Measurements from ENCODE around the gene KCP. TPM values are rescaled to one million over a fixed set of nuclear protein-coding genes. Genes with fewer than 3 reads are reported as not detected.

KCP gene
- polyA plus RNA-seq, 3 donors = 0.26 to 2.0 (median 1.5) TPM

- H3K27ac ChIP-seq (ENCODE audit: low read depth, low read length) = no peak overlapping the region
- 77 to 97% (median 91%) methylated on average over 12 to 13 of the region's 13 CpGs for WGBS, 3 donors
These were observed 70.7 kb downstream of the KCP start for GRCh38 chr7:128839751-128840177.

- WGBS, 3 donors = 91 to 94% (median 92%) methylated on average over 17 of the region's 17 CpGs
These were observed 71.4 kb downstream of the KCP start for GRCh38 chr7:128838981-128839731.

GRCh38 chr7:128838109-128838779 lies 72.3 kb downstream of the KCP start:
- WGBS, 3 donors = 92 to 95% (median 93%) methylated on average over 22 of the region's 22 CpGs
- H3K27ac ChIP-seq (ENCODE audit: low read depth, low read length) = no peak overlapping the region

More at GRCh38 chr7:128838981-128839731, 71.4 kb downstream of the KCP start:
- H3K27ac ChIP-seq (ENCODE audit: low read depth, low read length) = no peak overlapping the region

GRCh38 chr7:128837521-128837921 lies 73.0 kb downstream of the KCP start:
- no peak overlapping the region for H3K27ac ChIP-seq (ENCODE audit: low read depth, low read length)
- 95% methylated on average over 16 of the region's 16 CpGs for WGBS, 3 donors

DNA sequence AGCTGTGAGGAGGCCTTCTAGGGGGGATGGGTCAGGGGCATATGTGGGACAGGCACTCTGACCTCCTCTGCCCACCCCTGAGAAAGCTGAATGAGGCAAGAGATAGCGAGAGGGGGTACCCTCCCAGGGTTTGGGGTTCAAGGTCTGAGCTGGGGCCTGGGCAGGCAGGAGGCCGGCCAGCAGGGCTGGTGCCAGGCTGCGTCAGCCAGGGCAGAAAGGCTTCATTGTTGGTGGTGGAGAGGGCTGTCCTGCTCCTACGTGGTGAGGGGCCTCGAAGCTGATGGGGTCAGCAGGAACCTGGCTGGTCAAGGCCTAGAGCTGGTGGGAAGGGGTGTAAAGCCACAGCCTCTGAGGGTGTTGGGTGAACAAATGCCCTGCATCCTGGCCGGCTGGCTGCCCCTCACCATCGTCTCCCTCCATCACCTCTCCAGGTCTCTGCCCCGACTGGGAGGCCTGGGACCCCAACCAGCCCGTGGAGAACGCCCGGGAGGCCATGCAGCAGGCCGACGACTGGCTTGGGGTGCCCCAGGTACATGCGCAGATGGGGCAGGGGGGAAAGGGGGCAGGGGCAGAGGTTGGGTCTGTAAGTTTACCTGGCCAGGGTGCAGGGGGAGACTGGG lies 73.7 kb downstream of the KCP start:
- WGBS, 3 donors = 86 to 96% (median 93%) methylated on average over 13 to 14 of the region's 14 CpGs
- no peak overlapping the region for H3K27ac ChIP-seq (ENCODE audit: low read depth, low read length)

GRCh38 chr7:128835790-128836641 lies 74.5 kb downstream of the KCP start:
- H3K27ac ChIP-seq (ENCODE audit: low read depth, low read length) = no peak overlapping the region
- 67 to 71% (median 69%) methylated on average over 14 of the region's 14 CpGs for WGBS, 3 donors

DNA sequence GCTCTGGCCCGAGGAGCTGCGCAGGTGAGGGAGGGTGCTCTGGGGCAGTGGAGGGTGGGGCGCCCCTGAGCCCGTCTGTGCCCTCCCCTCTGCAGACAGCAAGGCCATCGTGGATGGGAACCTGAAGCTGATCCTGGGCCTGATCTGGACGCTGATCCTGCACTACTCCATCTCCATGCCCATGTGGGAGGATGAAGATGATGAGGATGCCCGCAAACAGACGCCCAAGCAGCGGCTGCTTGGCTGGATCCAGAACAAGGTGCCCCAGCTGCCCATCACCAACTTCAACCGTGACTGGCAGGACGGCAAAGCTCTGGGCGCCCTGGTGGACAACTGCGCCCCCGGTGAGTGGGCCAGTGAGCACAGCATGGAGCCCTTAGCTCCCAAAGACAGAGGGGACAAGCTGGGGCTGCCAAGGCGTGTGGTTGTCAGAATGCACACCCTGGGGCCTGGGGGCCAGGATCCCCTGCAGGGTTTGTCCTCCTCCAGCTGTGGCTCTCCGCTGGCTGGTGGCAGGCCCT lies 75.2 kb downstream of the KCP start:
- WGBS, 3 donors = 84 to 94% (median 88%) methylated on average over 16 of the region's 16 CpGs
- no peak overlapping the region for H3K27ac ChIP-seq (ENCODE audit: low read depth, low read length)

DNA sequence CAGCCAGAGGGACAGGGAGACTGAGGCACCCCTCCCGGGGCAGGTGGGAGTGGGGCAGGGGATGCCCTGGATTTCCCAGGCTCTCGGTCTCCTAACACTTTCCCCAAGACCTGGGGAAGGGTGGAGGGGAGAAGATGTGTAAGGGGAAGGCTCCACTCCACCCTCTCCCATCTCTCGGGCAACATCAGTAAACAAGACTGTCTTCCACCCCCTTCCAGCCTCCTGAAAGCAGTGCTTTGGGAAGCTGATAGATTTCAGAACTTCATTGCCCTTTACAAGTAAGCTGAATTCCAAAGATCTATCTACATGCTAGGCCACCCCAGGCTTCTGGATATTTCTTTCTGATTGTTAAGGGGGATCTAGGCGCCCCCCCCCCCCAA lies 76.6 kb downstream of the KCP start:
- no peak overlapping the region for H3K27ac ChIP-seq (ENCODE audit: low read depth, low read length)
- whole genome bisulfite sequencing, 3 donors = 35 to 38% (median 36%) methylated on average over 4 of the region's 4 CpGs

GRCh38 chr7:128833148-128833945 lies 77.2 kb downstream of the KCP start:
- 13 to 23% (median 15%) methylated on average over 11 to 13 of the region's 13 CpGs for WGBS, 3 donors
- no peak overlapping the region for H3K27ac ChIP-seq (ENCODE audit: low read depth, low read length)

- no peak overlapping the region for H3K27ac ChIP-seq (ENCODE audit: low read depth, low read length)
- WGBS, 3 donors = 14 to 44% (median 17%) methylated on average over 2 of the region's 2 CpGs
These were observed 77.7 kb downstream of the KCP start for GRCh38 chr7:128832880-128833147.

DNA sequence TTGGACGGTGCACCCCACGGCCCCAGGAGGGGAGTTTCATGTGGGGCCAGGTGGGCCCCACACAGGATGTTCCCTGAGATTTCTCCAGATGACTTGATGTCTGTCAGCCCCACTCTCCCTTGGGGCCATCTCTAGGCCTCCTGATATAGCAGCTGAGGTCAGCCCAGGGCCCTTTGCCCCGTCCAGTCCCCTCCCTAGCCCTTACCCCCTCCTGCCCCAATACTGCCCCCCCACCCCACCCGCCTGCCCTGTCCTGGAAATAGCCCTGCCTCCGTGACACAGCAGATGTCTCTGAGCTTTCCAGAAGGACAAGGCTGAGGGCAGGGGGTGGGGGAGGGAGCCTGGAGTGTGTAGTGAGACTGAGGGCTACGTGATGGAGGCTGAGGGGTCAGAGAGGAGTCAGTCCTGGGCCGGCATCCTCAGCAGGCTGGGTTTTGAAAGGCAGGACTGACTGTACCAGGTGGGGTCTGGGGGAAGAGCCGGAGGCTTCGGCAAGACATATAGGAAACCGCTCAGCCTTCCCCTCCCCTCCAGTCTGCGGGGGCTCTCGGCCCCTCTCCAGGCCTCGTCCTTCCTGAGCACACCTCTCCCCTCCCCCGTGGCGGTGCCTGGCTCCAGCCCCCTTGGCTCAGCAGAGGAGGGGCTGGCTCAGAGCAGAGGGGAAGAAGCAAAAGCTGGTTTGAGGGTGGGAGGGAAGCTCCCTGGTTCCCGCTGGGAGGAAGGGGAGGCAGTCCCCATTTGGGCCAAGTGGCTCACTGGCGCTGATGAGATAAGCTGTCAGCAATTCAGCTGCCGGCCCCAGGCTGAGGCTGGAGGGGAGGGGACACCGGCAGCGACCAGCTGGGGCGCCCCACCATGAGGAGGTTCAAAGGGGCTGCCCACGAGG lies 78.3 kb downstream of the KCP start:
- whole genome bisulfite sequencing, 3 donors = 5 to 22% (median 9%) methylated on average over 17 to 22 of the region's 22 CpGs
- no peak overlapping the region for H3K27ac ChIP-seq (ENCODE audit: low read depth, low read length)

GRCh38 chr7:128831178-128831993 lies 79.1 kb downstream of the KCP start:
- no peak overlapping the region for H3K27ac ChIP-seq (ENCODE audit: low read depth, low read length)
- WGBS, 3 donors = 6 to 16% (median 9%) methylated on average over 26 to 33 of the region's 33 CpGs

DNA sequence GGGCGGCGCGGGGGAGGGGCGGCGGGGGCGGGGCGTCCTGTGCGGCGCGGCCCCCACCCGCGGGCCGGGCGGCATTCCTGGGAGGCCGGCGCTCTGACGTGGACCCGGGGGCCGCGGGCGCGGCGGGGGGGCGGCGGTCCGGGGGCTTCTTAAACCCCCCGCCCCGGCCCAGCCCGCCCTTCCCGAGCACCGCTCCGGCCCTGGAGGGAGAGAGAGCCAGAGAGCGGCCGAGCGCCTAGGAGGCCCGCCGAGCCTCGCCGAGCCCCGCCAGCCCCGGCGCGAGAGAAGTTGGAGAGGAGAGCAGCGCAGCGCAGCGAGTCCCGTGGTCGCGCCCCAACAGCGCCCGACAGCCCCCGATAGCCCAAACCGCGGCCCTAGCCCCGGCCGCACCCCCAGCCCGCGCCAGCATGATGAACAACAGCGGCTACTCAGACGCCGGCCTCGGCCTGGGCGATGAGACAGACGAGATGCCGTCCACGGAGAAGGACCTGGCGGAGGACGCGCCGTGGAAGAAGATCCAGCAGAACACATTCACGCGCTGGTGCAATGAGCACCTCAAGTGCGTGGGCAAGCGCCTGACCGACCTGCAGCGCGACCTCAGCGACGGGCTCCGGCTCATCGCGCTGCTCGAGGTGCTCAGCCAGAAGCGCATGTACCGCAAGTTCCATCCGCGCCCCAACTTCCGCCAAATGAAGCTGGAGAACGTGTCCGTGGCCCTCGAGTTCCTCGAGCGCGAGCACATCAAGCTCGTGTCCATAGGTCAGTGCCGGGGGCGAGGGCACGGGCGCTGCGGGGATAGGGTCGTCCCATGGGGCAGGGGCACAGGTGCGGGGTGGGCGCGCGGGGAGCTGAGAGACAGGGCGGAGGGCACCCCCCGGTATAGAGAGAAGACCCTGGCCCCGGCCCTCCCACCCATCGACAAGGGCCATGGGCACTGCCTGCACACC lies 80.0 kb downstream of the KCP start, which contains the start of gene FLNC:
FLNC (plus strand) TSS at position 176 of the 947 bp plus-strand sequence; CDS start at position 408, 232 bp downstream.
- H3K27ac ChIP-seq (ENCODE audit: low read depth, low read length) = no peak within 1 kb of the TSS

GRCh38 chr7:128829391-128830166 lies 80.9 kb downstream of the KCP start:
- 20 to 28% (median 23%) methylated on average over 13 of the region's 13 CpGs for WGBS, 3 donors
- H3K27ac ChIP-seq (ENCODE audit: low read depth, low read length) = no peak overlapping the region

More for the DNA sequence above, 80.0 kb downstream of the KCP start, which contains the start of gene FLNC:
- 1 to 2% (median 2%) methylated on average over 82 to 109 of the region's 109 CpGs for WGBS, 3 donors

Measured in adipose tissue (tissue), 3 donors.